DND-41 (cell line): ENCODE results near the gene MICAL2.

Experiments
- ATAC-seq: fragments of 200-7000 bp; cut with Tn5 transposase; 3 replicates; pipeline ENCODE4 v1.9.1; 2021; ENCODE audit warnings: low read depth; ENCODE audit not compliant: insufficient read depth
- DNase-seq: peaks from one replicate; pipeline ENCODE4 v3.0.0-alpha.2; 2020
- H2AFZ ChIP-seq: 2 replicates; pipeline ENCODE4 v1.6.0; 2012; ENCODE audit warnings: low read depth, low read length
- H3K27ac ChIP-seq: 2 replicates; pipeline ENCODE4 v1.5.1; 2012; ENCODE audit warnings: low read length, inconsistent platforms
- H3K27me3 ChIP-seq: fragments of 200-600 bp; sonication (generic); 2 replicates; pipeline ENCODE4 v1.6.0; 2012; ENCODE audit warnings: low read length, mild to moderate bottlenecking, inconsistent platforms; ENCODE audit not compliant: insufficient read depth, poor library complexity
- H3K36me3 ChIP-seq: 2 replicates; pipeline ENCODE4 v1.5.1; 2012; ENCODE audit warnings: low read length, inconsistent platforms; ENCODE audit not compliant: insufficient read depth
- H3K4me1 ChIP-seq: 2 replicates; pipeline ENCODE4 v1.5.1; 2012; ENCODE audit warnings: mild to moderate bottlenecking, low read length; ENCODE audit not compliant: insufficient read depth
- H3K4me2 ChIP-seq: 2 replicates; pipeline ENCODE4 v1.6.0; 2012; ENCODE audit warnings: mild to moderate bottlenecking, moderate library complexity, low read length, inconsistent platforms; ENCODE audit not compliant: insufficient read depth
- H3K4me3 ChIP-seq, 2 experiments: fragments of 200-600 bp in 1 of 2; shearing (Covaris generic) in 1 of 2; 2 replicates each; pipeline ENCODE4 v1.5.1; 2012 to 2016; ENCODE audit warnings: inconsistent platforms in 2 of 2, low read length in 2 of 2, mild to moderate bottlenecking in 2 of 2, low read depth in 1 of 2, moderate library complexity in 1 of 2
- H3K79me2 ChIP-seq: 2 replicates; pipeline ENCODE4 v1.6.0; 2012; ENCODE audit warnings: low read length, inconsistent platforms; ENCODE audit not compliant: insufficient read depth
- H3K9ac ChIP-seq: 2 replicates; pipeline ENCODE4 v1.6.0; 2012; ENCODE audit warnings: low read depth, mild to moderate bottlenecking, inconsistent platforms, low read length, moderate library complexity
- H3K9me3 ChIP-seq: 2 replicates; pipeline ENCODE4 v1.5.1; 2012; ENCODE audit warnings: low read length, moderate library complexity, mild to moderate bottlenecking, inconsistent platforms; ENCODE audit not compliant: insufficient read depth, severe bottlenecking
- H4K20me1 ChIP-seq: 2 replicates; pipeline ENCODE4 v1.6.0; 2012; ENCODE audit warnings: low read length; ENCODE audit not compliant: insufficient read depth
- CTCF ChIP-seq: IDR thresholded peaks from 2 replicates; pipeline ENCODE4 v1.5.1; 2012; ENCODE audit warnings: borderline replicate concordance, low read length, moderate library complexity, mild to moderate bottlenecking; ENCODE audit not compliant: poor library complexity, severe bottlenecking; ENCODE audit errors: extremely low read depth
- EZH2 ChIP-seq: IDR thresholded peaks from 3 replicates; pipeline ENCODE4 v1.6.1; 2012; ENCODE audit warnings: borderline replicate concordance, low read depth, mild to moderate bottlenecking, moderate library complexity, low read length, inconsistent platforms; ENCODE audit not compliant: severe bottlenecking

Gene MICAL2

GRCh38 chr11:12211331-12212065 lies 101.1 kb downstream of the MICAL2 start:
- Histone ChIP-seq H3K4me1 (peaks cover 6% of the 10 kb centered on the region), H4K20me1 (no peaks in the 10 kb centered on the region), H2AFZ (no peak overlapping the region), H3K79me2 (no peaks in the 10 kb centered on the region), H3K9ac (no peak overlapping the region), H3K4me3 (no peak overlapping the region), H3K27ac (no peak overlapping the region), H3K4me2 (no peak overlapping the region), H3K27me3 (no peaks in the 10 kb centered on the region), H3K9me3 (no peaks in the 10 kb centered on the region), H3K36me3 (no peaks in the 10 kb centered on the region)
- DNase-seq = no peak
- TF ChIP-seq CTCF = no peak
- no peak for TF ChIP-seq EZH2
- ATAC-seq = no peak

- Histone ChIP-seq H3K27me3 (no peaks in the 10 kb centered on the region), H4K20me1 (no peaks in the 10 kb centered on the region), H2AFZ (no peak overlapping the region), H3K9me3 (no peaks in the 10 kb centered on the region), H3K36me3 (no peaks in the 10 kb centered on the region), H3K27ac (no peak overlapping the region), H3K9ac (no peak overlapping the region), H3K4me3 (no peak overlapping the region), H3K4me1 (peaks cover 14% of the 10 kb centered on the region), H3K4me2 (no peak overlapping the region), H3K79me2 (no peaks in the 10 kb centered on the region)
- TF ChIP-seq EZH2 (no peak), CTCF (no peak)
- ATAC-seq (no peak), DNase-seq (no peak)
Measured at GRCh38 chr11:12212174-12212820, 101.9 kb downstream of the MICAL2 start.

- Histone ChIP-seq H3K79me2 (no peaks in the 10 kb centered on the region), H3K9me3 (no peaks in the 10 kb centered on the region), H3K4me1 (peaks cover 19% of the 10 kb centered on the region), H3K27ac (no peak overlapping the region), H4K20me1 (no peaks in the 10 kb centered on the region), H3K4me2 (no peak overlapping the region), H3K36me3 (no peaks in the 10 kb centered on the region), H3K4me3 (no peak overlapping the region), H3K27me3 (no peaks in the 10 kb centered on the region), H2AFZ (no peak overlapping the region), H3K9ac (no peak overlapping the region)
- no peak for ATAC-seq
- no peak for DNase-seq
- TF ChIP-seq EZH2 (no peak), CTCF (no peak)
Measured at GRCh38 chr11:12212821-12213185, 102.4 kb downstream of the MICAL2 start.
